Colonic mucosa (tissue), 4 donors: ENCODE results near the gene SERINC3. TPM values are rescaled to one million over a fixed set of nuclear protein-coding genes. Genes with fewer than 3 reads are reported as not detected.
A peak's percentile ranks its signal among the peaks of the same experiment; 100 is the strongest.

Experiments
- DNase-seq: peaks from one replicate; pipeline ENCODE4 v3.0.0-alpha.2; 2020
- H3K27ac ChIP-seq: fragments of 200-600 bp; one replicate; pipeline ENCODE4 v1.8.0; 2021
- H3K27me3 ChIP-seq: fragments of 200-600 bp; one replicate; pipeline ENCODE4 v1.8.0; 2021
- H3K36me3 ChIP-seq: fragments of 200-600 bp; one replicate; pipeline ENCODE4 v1.8.0; 2021
- H3K4me1 ChIP-seq: fragments of 200-600 bp; one replicate; pipeline ENCODE4 v1.8.0; 2021; ENCODE audit warnings: mild to moderate bottlenecking
- H3K4me3 ChIP-seq: fragments of 200-600 bp; one replicate; pipeline ENCODE4 v1.8.0; 2021
- H3K9ac ChIP-seq, 2 donors: one replicate each; pipeline ENCODE4 v1.7.0; 2013; ENCODE audit warnings: control low read depth in 2 of 2, low read depth in 2 of 2, low read length in 2 of 2
- H3K9me3 ChIP-seq: fragments of 200-600 bp; one replicate; pipeline ENCODE4 v1.8.0; 2021
- intact Hi-C: fragments of 100-400 bp; cut with DNase I; formaldehyde crosslinking; loops from one replicate; pipeline ENCODE4 v1.14.1; 2022
- total RNA-seq, 2 donors: library from RNA; stranded (reverse); fragmentation: NEBNext Ultra II Directional in 1 of 2; extraction: Animal tissue kit (Norgen Biotek cat#: 25700) in 1 of 2; gene quantifications; one replicate each; pipeline ENCODE4 v1.2.1, GENCODE V29; 2021
- TF ChIP-seq, protein P1 (sequence below): fragments of 200-600 bp; IDR thresholded peaks from one replicate; pipeline ENCODE4 v1.8.0; 2022; ENCODE audit warnings: antibody characterized with exemption, mild to moderate bottlenecking
- donor health status: healthy.
- donor health status: DM: no; HTN: no; CAD: no.
- donor health status: DM: no; HTN: no; CAD: no.

The SERINC3 gene
- total RNA-seq, 2 donors from 2014 or later, result 82.8 to 121 TPM

DNA sequence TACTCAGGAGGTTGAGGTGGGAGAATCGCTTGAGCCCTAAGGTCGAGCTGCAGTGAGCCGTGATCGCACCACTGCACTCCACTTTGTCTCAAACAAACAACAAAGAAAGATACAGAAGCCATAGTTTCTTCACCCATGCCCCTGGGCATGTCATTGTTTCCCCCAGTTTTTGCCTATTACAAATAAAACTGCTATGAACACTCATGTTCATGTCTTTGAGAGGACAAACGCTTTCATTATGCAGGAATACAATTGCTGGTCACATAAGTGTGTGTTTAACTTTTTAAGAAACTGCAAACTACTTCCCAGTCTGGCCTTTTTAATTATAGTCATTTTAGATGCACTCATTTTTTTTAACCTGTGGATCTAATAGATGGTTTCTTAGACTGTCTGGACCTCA lies 58.4 kb downstream of the SERINC3 start:
- intact Hi-C loops, result loop anchor here (10.0 kb wide), 1 partner anchor 149 kb away; the partner anchor contains the start of gene FITM2
- DNase-seq, result no peak
- Histone ChIP-seq H3K4me1 (no peaks in the 10 kb centered on the region), H3K9ac (no peak overlapping the region), H3K36me3 (no peaks in the 10 kb centered on the region), H3K27ac (no peak overlapping the region), H3K9me3 (no peaks in the 10 kb centered on the region), H3K27me3 (no peaks in the 10 kb centered on the region), H3K4me3 (no peak overlapping the region)
- TF ChIP-seq, protein P1, sequence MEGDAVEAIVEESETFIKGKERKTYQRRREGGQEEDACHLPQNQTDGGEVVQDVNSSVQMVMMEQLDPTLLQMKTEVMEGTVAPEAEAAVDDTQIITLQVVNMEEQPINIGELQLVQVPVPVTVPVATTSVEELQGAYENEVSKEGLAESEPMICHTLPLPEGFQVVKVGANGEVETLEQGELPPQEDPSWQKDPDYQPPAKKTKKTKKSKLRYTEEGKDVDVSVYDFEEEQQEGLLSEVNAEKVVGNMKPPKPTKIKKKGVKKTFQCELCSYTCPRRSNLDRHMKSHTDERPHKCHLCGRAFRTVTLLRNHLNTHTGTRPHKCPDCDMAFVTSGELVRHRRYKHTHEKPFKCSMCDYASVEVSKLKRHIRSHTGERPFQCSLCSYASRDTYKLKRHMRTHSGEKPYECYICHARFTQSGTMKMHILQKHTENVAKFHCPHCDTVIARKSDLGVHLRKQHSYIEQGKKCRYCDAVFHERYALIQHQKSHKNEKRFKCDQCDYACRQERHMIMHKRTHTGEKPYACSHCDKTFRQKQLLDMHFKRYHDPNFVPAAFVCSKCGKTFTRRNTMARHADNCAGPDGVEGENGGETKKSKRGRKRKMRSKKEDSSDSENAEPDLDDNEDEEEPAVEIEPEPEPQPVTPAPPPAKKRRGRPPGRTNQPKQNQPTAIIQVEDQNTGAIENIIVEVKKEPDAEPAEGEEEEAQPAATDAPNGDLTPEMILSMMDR, result no peak

DNA sequence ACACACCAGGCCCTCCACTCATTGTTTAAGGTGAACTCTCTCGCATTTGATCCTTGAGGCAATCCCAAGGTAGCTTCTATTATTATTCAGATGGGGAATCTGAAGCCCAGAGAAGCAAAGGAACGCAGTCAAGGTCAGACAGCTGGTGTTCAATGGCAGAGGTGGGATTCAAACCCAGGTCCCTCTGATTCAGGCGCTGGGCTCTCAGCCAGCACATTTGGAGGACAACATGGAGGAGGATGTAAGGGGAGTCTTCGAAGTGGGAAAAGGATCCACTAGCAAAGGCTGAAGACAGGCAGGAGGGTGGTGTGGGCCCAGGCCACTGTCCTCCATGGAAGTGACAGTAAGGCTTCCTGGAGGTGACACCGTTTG lies 60.1 kb downstream of the SERINC3 start:
- Histone ChIP-seq H3K4me1 (peaks cover 2% of the 10 kb centered on the region), H3K27ac (peak overlapping the region; percentile 46), H3K27me3 (no peaks in the 10 kb centered on the region), H3K36me3 (no peaks in the 10 kb centered on the region), H3K4me3 (no peak overlapping the region), H3K9me3 (no peaks in the 10 kb centered on the region), H3K9ac (peak overlapping the region in 1 of 2 donors; percentile 7)
- intact Hi-C loops, result loop anchor here (2.0 to 10.0 kb wide), 2 partner anchors 73 to 147 kb away; partner anchors contain the start of gene FITM2
- no peak for DNase-seq
- TF ChIP-seq, protein P1, result no peak

DNA sequence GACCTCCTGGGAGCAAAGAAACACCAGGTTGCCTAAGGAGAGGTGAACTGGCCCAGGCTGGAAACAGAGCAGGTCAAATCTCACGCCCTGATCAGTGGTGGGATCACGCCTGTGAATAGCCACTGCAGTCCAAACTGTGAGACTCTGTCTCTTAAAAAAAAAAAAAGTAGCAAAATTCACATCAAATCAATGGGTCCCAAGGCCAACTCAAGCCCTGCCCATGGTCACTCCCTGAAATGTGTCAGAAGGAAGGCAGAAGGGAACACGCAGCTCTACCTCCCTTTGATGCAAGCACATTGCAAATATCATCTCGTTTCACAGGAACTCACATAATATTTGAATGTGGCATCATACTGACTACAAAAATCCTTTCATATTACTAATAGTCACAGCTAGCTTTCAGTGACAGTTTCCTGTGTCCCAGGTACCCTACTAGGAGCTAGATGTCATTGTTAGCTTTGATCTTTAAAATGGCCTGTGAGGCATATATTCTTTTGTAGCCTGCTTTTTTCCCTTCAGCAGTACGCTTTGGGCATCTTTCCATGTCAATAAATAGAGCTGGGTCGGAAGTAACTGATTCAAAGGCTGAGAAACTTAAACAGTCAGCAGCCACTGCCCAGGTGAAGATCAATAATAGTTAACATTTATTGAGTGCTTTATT lies 60.6 kb downstream of the SERINC3 start:
- H3K27me3 ChIP-seq, result no peaks in the 10 kb centered on the region
- intact Hi-C loops, result loop anchor here (2.0 to 10.0 kb wide), 2 partner anchors 72 to 146 kb away; partner anchors contain the start of gene FITM2

DNA sequence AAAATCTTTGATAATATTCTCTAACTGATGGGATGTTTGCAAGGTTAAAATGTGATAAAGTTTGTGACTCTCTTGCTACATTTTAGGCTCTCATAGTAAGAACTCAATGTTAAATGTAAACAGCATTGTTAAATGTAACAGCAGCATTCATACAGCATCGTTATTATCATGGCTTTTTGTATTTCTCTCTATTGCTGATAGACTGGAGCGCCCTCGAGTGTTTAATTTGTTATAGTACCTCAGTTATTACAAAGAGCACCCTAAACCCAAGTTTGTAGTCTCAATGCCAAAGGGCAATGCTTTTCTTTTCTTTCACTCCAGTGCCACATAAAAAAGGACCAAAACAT lies 61.1 kb downstream of the SERINC3 start:
- Histone ChIP-seq H3K4me1 (peaks cover 2% of the 10 kb centered on the region), H3K27ac (peak overlapping the region; percentile 46), H3K36me3 (no peaks in the 10 kb centered on the region), H3K4me3 (no peak overlapping the region), H3K27me3 (no peaks in the 10 kb centered on the region), H3K9ac (peak overlapping the region in 1 of 2 donors; percentile 7), H3K9me3 (no peaks in the 10 kb centered on the region)
- peak; percentile 65 for DNase-seq
- TF ChIP-seq, protein P1, result peak; percentile 44
- intact Hi-C loops, result loop anchor here (2.0 to 10.0 kb wide), 2 partner anchors 72 to 146 kb away; partner anchors contain the start of gene FITM2

More for the DNA sequence above, 60.6 kb downstream of the SERINC3 start:
- TF ChIP-seq, protein P1, result no peak
- peak overlapping the region in 1 of 2 donors; percentile 7 for H3K9ac ChIP-seq
- no peak overlapping the region for H3K4me3 ChIP-seq
- H3K9me3 ChIP-seq, result no peaks in the 10 kb centered on the region
- no peaks in the 10 kb centered on the region for H3K36me3 ChIP-seq
- peaks cover 2% of the 10 kb centered on the region for H3K4me1 ChIP-seq
- peak overlapping the region; percentile 46 for H3K27ac ChIP-seq
- no peak for DNase-seq

DNA sequence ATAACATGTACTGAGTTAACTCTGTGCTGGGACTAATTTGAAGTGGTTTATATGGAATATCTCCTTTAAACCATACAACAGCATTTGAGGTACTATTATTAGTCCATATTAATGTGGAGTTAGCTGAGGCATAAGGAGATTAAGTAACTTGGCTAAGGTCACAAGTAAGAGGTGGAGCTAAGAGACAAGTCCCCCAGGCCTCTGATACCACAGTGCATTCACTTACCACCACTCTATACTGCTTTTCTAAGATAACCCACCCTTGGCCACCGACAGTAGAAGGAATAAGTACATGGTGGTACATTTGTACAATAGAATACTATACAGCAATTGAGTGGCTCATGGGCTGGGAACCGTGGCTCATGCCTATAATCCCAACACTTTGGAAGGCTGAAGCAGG lies 62.6 kb downstream of the SERINC3 start:
- Histone ChIP-seq H3K9me3 (no peaks in the 10 kb centered on the region), H3K27me3 (no peaks in the 10 kb centered on the region), H3K27ac (peak overlapping the region; percentile 46), H3K9ac (no peak overlapping the region), H3K4me1 (peaks cover 2% of the 10 kb centered on the region), H3K4me3 (no peak overlapping the region), H3K36me3 (no peaks in the 10 kb centered on the region)
- no peak for DNase-seq
- intact Hi-C loops, result no loop called here
- TF ChIP-seq, protein P1, result no peak
